Neural progenitor cell (in vitro differentiated cells): ENCODE results near the gene PFN4. TPM values are rescaled to one million over a fixed set of nuclear protein-coding genes. Genes with fewer than 3 reads are reported as not detected.

Source experiments
- DNase-seq: peaks from one replicate; pipeline ENCODE4 v3.0.0-alpha.2; 2016; ENCODE audit warnings: low spot score
- H2AFZ ChIP-seq: fragments of 200-600 bp; sonication (generic); replicated peaks from 2 replicates; pipeline ENCODE4 v1.6.1; 2016; ENCODE audit warnings: antibody characterized with exemption
- H3F3A ChIP-seq: fragments of 200-600 bp; sonication (generic); 2 replicates; pipeline ENCODE4 v1.6.1; 2016; ENCODE audit warnings: antibody characterized with exemption, low read depth
- H3K27ac ChIP-seq: fragments of 200-600 bp; sonication (generic); 2 replicates; pipeline ENCODE4 v1.5.1; 2016; ENCODE audit warnings: mild to moderate bottlenecking
- H3K27me3 ChIP-seq: fragments of 200-600 bp; sonication (generic); 2 replicates; pipeline ENCODE4 v1.6.1; 2016; ENCODE audit warnings: mild to moderate bottlenecking, moderate library complexity
- H3K36me3 ChIP-seq: fragments of 200-600 bp; sonication (generic); 2 replicates; pipeline ENCODE4 v1.5.1; 2016
- H3K4me1 ChIP-seq: fragments of 200-600 bp; sonication (generic); 2 replicates; pipeline ENCODE4 v1.6.1; 2016; ENCODE audit warnings: mixed run types
- H3K4me2 ChIP-seq: fragments of 200-600 bp; sonication (generic); 2 replicates; pipeline ENCODE4 v1.6.1; 2016
- H3K4me3 ChIP-seq: fragments of 200-600 bp; sonication (generic); 2 replicates; pipeline ENCODE4 v1.5.1; 2016
- H3K79me2 ChIP-seq: fragments of 200-600 bp; sonication (generic); 2 replicates; pipeline ENCODE4 v1.6.1; 2016; ENCODE audit warnings: low read depth
- H3K9ac ChIP-seq: fragments of 200-600 bp; sonication (generic); 2 replicates; pipeline ENCODE4 v1.6.1; 2016
- H3K9me3 ChIP-seq: fragments of 200-600 bp; sonication (generic); 2 replicates; pipeline ENCODE4 v1.5.1; 2016; ENCODE audit warnings: low read depth
- H4K20me1 ChIP-seq: fragments of 200-600 bp; sonication (generic); 2 replicates; pipeline ENCODE4 v1.6.1; 2016; ENCODE audit warnings: low read depth
- H3K27ac Mint-ChIP-seq: 3 replicates; pipeline ENCODE4 v1.8.0; 2021; ENCODE audit warnings: mixed read lengths
- H3K27me3 Mint-ChIP-seq: 2 replicates; pipeline ENCODE4 v1.8.0; 2022; ENCODE audit warnings: low read depth, mild to moderate bottlenecking, inconsistent platforms, moderate library complexity, mixed read lengths; ENCODE audit not compliant: insufficient read depth
- H3K36me3 Mint-ChIP-seq: 3 replicates; pipeline ENCODE4 v1.8.0; 2021; ENCODE audit warnings: mixed read lengths
- H3K4me1 Mint-ChIP-seq: 3 replicates; pipeline ENCODE4 v1.8.0; 2021; ENCODE audit warnings: mixed read lengths
- H3K4me3 Mint-ChIP-seq: 3 replicates; pipeline ENCODE4 v1.8.0; 2021; ENCODE audit warnings: mild to moderate bottlenecking, moderate library complexity, mixed read lengths
- H3K9me3 Mint-ChIP-seq: 3 replicates; pipeline ENCODE4 v1.8.0; 2020; ENCODE audit warnings: mixed read lengths
- EZH2 ChIP-seq: fragments of 200-600 bp; sonication (generic); IDR thresholded peaks from 2 replicates; pipeline ENCODE4 v1.6.1; 2017; ENCODE audit warnings: antibody characterized with exemption, mild to moderate bottlenecking, moderate library complexity
- EZH2phosphoT487 ChIP-seq: fragments of 200-600 bp; sonication (generic); IDR thresholded peaks from 2 replicates; pipeline ENCODE4 v1.6.1; 2017; ENCODE audit warnings: antibody characterized with exemption
- total RNA-seq: library from RNA; depleted of rRNA; stranded (reverse); fragments of >200 nt; gene quantifications from 2 replicates; pipeline ENCODE4 v1.2.3, GENCODE V29; 2015; ENCODE audit warnings: low replicate concordance
- TF ChIP-seq, protein P1 (sequence below): fragments of 200-600 bp; sonication (generic); IDR thresholded peaks from 2 replicates; pipeline ENCODE4 v1.5.1; 2017; ENCODE audit warnings: antibody characterized with exemption, mild to moderate bottlenecking

Gene PFN4
- total RNA-seq, 1 donor from 2014 or later = 0.21 TPM

DNA sequence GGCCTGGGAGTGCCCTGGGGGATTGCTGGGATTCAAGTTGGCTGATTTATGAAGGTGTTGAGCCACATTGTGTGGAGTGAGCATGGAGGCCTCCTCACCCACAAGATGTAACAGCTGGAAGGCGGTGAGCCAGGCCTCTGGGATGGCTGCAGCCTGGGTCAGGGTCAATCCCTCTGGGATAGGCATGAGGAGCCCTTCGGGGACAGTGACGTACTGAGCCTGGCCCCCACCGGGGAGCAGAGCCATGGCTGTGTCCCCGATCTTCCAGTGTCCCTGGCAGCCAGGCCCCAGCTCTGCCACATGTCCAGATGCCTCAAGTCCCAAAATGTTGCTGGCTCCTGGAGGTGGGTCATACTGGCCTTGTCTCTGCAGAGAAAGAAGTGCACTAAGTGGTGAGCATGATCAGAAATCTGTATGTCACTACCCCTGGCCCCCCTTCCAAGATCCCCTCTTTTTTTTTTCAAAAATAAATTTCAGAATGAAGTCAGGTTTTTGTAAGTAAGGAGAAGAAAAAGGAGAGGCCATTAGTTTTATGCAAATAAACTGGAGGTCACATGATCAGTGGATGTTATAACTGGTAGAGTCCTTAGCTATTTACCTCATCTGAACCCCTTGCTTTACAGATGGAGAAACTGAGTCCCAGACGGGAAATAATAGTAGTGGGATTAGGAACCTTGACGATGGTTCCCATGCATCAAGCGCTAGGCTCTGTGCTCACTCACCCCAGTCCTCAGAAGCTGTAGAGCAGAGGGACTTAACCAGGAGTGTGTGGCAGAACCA lies 40.2 kb downstream of the PFN4 start:
- peak overlapping the region; percentile 64 for H3K9ac ChIP-seq
- no peak for DNase-seq
- no peaks in the 10 kb centered on the region for H3K27me3 ChIP-seq
- Mint-ChIP-seq H3K27me3 (peaks cover 8% of the 10 kb centered on the region), H3K36me3 (peaks cover 10% of the 10 kb centered on the region), H3K9me3 (no peaks in the 10 kb centered on the region), H3K27ac (peak overlapping the region; percentile 97), H3K4me3 (peak overlapping the region; percentile 93), H3K4me1 (peaks cover 22% of the 10 kb centered on the region)
- H3K4me3 ChIP-seq = peak overlapping the region; percentile 59
- no peaks in the 10 kb centered on the region for H3K9me3 ChIP-seq
- H4K20me1 ChIP-seq = no peaks in the 10 kb centered on the region
- H3K4me1 ChIP-seq = peaks cover 12% of the 10 kb centered on the region
- H3K4me2 ChIP-seq = peak overlapping the region; percentile 78
- peaks cover 8% of the 10 kb centered on the region for H3K79me2 ChIP-seq
- H3K36me3 ChIP-seq = no peaks in the 10 kb centered on the region
- TF ChIP-seq, protein P1, sequence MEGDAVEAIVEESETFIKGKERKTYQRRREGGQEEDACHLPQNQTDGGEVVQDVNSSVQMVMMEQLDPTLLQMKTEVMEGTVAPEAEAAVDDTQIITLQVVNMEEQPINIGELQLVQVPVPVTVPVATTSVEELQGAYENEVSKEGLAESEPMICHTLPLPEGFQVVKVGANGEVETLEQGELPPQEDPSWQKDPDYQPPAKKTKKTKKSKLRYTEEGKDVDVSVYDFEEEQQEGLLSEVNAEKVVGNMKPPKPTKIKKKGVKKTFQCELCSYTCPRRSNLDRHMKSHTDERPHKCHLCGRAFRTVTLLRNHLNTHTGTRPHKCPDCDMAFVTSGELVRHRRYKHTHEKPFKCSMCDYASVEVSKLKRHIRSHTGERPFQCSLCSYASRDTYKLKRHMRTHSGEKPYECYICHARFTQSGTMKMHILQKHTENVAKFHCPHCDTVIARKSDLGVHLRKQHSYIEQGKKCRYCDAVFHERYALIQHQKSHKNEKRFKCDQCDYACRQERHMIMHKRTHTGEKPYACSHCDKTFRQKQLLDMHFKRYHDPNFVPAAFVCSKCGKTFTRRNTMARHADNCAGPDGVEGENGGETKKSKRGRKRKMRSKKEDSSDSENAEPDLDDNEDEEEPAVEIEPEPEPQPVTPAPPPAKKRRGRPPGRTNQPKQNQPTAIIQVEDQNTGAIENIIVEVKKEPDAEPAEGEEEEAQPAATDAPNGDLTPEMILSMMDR = no peak
- TF ChIP-seq EZH2phosphoT487 (no peak), EZH2 (no peak)
- H3K27ac ChIP-seq = peak overlapping the region; percentile 96
- peaks cover 38% of the 10 kb centered on the region for H3F3A ChIP-seq
- no peak overlapping the region for H2AFZ ChIP-seq

DNA sequence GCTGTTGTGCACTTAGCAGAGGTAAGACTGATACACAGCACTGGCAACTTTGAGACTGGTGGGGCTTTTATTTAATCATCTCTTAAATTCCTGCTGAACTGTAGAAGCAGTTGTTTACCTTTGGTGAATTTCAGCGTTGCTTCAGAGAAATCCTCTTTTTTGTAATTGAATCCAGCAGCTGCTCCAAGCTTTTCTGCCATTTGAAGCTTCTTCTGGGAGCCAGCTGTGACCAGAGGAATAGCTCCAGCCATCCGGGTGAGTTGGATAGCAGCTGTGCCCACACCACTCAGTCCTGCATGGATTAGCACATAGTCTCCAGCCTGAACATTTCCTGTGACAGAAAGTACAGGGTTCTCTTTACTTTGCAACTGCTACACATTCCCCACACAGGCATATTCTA lies 42.4 kb downstream of the PFN4 start:
- Histone ChIP-seq H3K79me2 (peaks cover 9% of the 10 kb centered on the region), H3K4me1 (peaks cover 12% of the 10 kb centered on the region), H4K20me1 (no peaks in the 10 kb centered on the region), H3K9ac (no peak overlapping the region), H3K27ac (no peak overlapping the region), H3F3A (peaks cover 55% of the 10 kb centered on the region), H3K9me3 (no peaks in the 10 kb centered on the region), H3K27me3 (no peaks in the 10 kb centered on the region), H3K4me3 (no peak overlapping the region), H2AFZ (no peak overlapping the region), H3K4me2 (no peak overlapping the region), H3K36me3 (no peaks in the 10 kb centered on the region)
- Mint-ChIP-seq H3K9me3 (no peaks in the 10 kb centered on the region), H3K27ac (no peak overlapping the region), H3K36me3 (peaks cover 14% of the 10 kb centered on the region), H3K4me3 (no peak overlapping the region), H3K4me1 (peaks cover 31% of the 10 kb centered on the region), H3K27me3 (peaks cover 6% of the 10 kb centered on the region)
- TF ChIP-seq EZH2 = no peak
- TF ChIP-seq EZH2phosphoT487 = no peak
- TF ChIP-seq, protein P1 = no peak
- DNase-seq = no peak

DNA sequence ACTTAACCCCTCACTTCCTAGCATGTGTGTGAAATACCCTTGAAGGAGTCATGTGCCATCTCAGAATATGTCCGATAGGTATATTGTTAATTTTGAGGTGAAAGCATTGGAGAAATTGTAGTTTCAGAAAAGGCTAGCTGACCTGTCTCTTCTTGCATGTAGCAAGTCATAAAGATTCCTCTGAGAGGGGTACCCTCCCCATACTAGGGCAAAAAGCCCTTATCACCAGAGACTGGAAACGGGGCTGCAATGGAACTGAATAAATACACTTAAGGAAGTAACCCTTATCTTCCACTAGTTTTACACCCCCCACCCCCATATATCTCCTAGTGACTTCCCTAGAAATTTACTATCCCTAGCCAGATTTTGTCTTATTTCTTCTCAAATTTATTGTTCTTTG lies 45.3 kb downstream of the PFN4 start:
- Histone ChIP-seq H3K27ac (no peak overlapping the region), H3K9me3 (no peaks in the 10 kb centered on the region), H3K27me3 (no peaks in the 10 kb centered on the region), H3K9ac (no peak overlapping the region), H3K36me3 (peaks cover 11% of the 10 kb centered on the region), H3K79me2 (peaks cover 29% of the 10 kb centered on the region), H3K4me2 (peak overlapping the region; percentile 86), H3K4me3 (no peak overlapping the region), H3F3A (peaks cover 38% of the 10 kb centered on the region), H2AFZ (no peak overlapping the region), H4K20me1 (peaks cover 11% of the 10 kb centered on the region), H3K4me1 (peaks cover under 1% of the 10 kb centered on the region)
- H3K27me3 Mint-ChIP-seq = peaks cover 4% of the 10 kb centered on the region
- no peaks in the 10 kb centered on the region for H3K9me3 Mint-ChIP-seq
- H3K27ac Mint-ChIP-seq = no peak overlapping the region
- H3K4me3 Mint-ChIP-seq = peak overlapping the region; percentile 96
- H3K36me3 Mint-ChIP-seq = peaks cover 14% of the 10 kb centered on the region
- TF ChIP-seq, protein P1 = no peak
- TF ChIP-seq EZH2phosphoT487 = no peak
- TF ChIP-seq EZH2 = no peak
- no peak for DNase-seq
- H3K4me1 Mint-ChIP-seq = peaks cover 22% of the 10 kb centered on the region
